Ovary (tissue), 9 donors: ENCODE results near the gene SLBP. TPM values are rescaled to one million over a fixed set of nuclear protein-coding genes. Genes with fewer than 3 reads are reported as not detected.

Experiments used
- DNase-seq, 5 donors: peaks; one replicate each; pipeline ENCODE4 v3.0.0-alpha.2; 2019 to 2020
- H3K27ac ChIP-seq, 2 donors: fragments of 200-600 bp; one replicate each; pipeline versions ENCODE4 v1.5.1 to v1.8.0; 2019 to 2022
- H3K27me3 ChIP-seq: fragments of 200-600 bp; one replicate; pipeline ENCODE4 v1.8.0; 2022
- H3K36me3 ChIP-seq: fragments of 200-600 bp; sonication (generic); one replicate; pipeline ENCODE4 v1.5.1; 2019
- H3K4me1 ChIP-seq: one replicate; pipeline ENCODE4 v1.8.1; 2013; ENCODE audit warnings: mild to moderate bottlenecking, moderate library complexity; ENCODE audit not compliant: insufficient read depth
- H3K4me3 ChIP-seq: fragments of 200-600 bp; sonication (generic); one replicate; pipeline ENCODE4 v1.5.1; 2017
- H3K9me3 ChIP-seq, 2 donors: fragments of 200-600 bp in 1 of 2; sonication (generic) in 1 of 2; one replicate each; pipeline versions ENCODE4 v1.5.1 to v1.8.1; 2013 to 2019; ENCODE audit warnings: mild to moderate bottlenecking in 1 of 2, moderate library complexity in 1 of 2
- EP300 ChIP-seq: sonication (generic); formaldehyde crosslinking; IDR thresholded peaks from one replicate; pipeline ENCODE4 v1.6.1; 2017; ENCODE audit warnings: antibody characterized with exemption
- POLR2A ChIP-seq: fragments of 450-650 bp; IDR thresholded peaks from one replicate; pipeline ENCODE4 v1.6.1; 2017; ENCODE audit warnings: antibody characterized with exemption, mild to moderate bottlenecking, moderate library complexity
- WGBS, 3 donors: extraction: QIAGEN DNeasy Blood & Tissue Kit in 1 of 3; methylation state at CpG; one replicate each; pipeline versions ENCODE4 v1.1.5 to v1.1.7; 2013 to 2017; 5-methylcytosine and 5-hydroxymethylcytosine counted together
- intact Hi-C, 4 donors: fragments of 100-400 bp; cut with DNase I; formaldehyde crosslinking; loops; one replicate each; pipeline versions ENCODE4 v1.11.0 to v1.15.1; 2022 to 2023
- polyA plus RNA-seq, 2 donors: library from polyadenylated mRNA; stranded (reverse); fragments of 200-250 nt in 1 of 2; fragments of 350-450 nt in 1 of 2; fragmentation: Illumina TruSeq in 1 of 2; extraction: RNeasy Lipid Tissue Mini Kit (QIAGEN cat#74804) in 1 of 2; gene quantifications; one replicate each; pipeline ENCODE4 v1.2.3, GENCODE V29; 2013 to 2014
- total RNA-seq, 7 donors: library from RNA; depleted of rRNA in 2 of 7; stranded (reverse); fragments of >200 nt in 2 of 7; fragmentation: NEBNext Ultra II Directional in 3 of 7; extraction: Animal tissue kit (Norgen Biotek cat#: 25700) in 3 of 7; gene quantifications; one replicate each; pipeline versions ENCODE4 v1.1.0 to v1.2.4, GENCODE V29; 2016 to 2023
- TF ChIP-seq, protein P1 (sequence below), 3 donors: fragments of 450-650 bp in 2 of 3; fragments of 200-600 bp in 1 of 3; IDR thresholded peaks; one replicate each; pipeline versions ENCODE4 v1.5.1 to v1.8.0; 2016 to 2022; ENCODE audit warnings: antibody characterized with exemption in 3 of 3, mild to moderate bottlenecking in 1 of 3
- donor health status: DM: no; HTN: no; CAD: no; lungs with moderate emphysema.
- donor health status: DM: no; HTN: no; CAD: no.
- donor health status: Bipolar disorder and iron deficiency.
- donor health status: DM: yes; HTN: yes; CAD: no.
- donor health status: DM: no; HTN: no; CAD: no.
- donor health status: DM: yes; HTN: yes; CAD: no.

The SLBP gene
- total and polyA plus RNA-seq, 9 donors = 30.9 to 64.8 (median 36.7) TPM

DNA sequence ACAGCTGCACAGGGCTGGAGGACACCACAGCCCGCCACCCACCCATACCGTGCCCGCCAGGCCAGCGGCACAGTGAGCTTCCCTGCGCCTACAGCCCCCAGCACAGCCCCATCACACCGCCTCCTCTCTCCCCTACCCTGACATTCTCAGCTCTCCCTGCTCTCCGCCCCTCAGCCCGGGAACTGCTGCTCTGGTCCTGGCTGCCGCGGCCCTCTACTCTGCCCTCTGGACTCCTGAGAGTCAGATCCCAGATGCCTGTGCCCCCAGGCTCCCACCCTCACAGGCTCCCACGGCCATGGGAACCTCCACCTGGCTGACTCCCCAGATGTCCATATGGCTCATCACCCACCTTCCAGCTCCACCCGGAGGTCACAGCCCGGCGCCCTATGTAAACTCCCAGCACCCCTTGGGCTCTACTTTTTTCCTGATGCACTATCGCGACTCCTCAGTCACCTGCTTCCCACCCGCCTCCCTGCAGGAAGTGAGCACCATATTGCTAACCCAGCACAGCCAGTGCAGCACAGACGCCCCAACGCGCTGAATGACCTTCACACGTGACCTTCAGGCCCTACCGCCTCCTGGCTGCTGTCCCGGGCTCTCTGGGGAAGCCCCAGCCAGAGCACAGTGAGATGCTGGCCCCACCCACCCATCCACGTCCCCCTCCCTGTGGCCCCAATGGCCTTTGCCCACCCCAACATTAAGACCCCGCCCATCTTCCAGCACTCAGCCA, 51.0 kb downstream of the SLBP start:
- no peak for DNase-seq
- Histone ChIP-seq H3K9me3 (no peaks in the 10 kb centered on the region), H3K27me3 (no peaks in the 10 kb centered on the region), H3K4me1 (no peaks in the 10 kb centered on the region), H3K27ac (no peak overlapping the region), H3K4me3 (no peak overlapping the region), H3K36me3 (no peaks in the 10 kb centered on the region)
- intact Hi-C loops = no loop called here
- 69 to 81% (median 74%) methylated on average over 25 of the region's 25 CpGs for WGBS, 3 donors
- TF ChIP-seq, protein P1, sequence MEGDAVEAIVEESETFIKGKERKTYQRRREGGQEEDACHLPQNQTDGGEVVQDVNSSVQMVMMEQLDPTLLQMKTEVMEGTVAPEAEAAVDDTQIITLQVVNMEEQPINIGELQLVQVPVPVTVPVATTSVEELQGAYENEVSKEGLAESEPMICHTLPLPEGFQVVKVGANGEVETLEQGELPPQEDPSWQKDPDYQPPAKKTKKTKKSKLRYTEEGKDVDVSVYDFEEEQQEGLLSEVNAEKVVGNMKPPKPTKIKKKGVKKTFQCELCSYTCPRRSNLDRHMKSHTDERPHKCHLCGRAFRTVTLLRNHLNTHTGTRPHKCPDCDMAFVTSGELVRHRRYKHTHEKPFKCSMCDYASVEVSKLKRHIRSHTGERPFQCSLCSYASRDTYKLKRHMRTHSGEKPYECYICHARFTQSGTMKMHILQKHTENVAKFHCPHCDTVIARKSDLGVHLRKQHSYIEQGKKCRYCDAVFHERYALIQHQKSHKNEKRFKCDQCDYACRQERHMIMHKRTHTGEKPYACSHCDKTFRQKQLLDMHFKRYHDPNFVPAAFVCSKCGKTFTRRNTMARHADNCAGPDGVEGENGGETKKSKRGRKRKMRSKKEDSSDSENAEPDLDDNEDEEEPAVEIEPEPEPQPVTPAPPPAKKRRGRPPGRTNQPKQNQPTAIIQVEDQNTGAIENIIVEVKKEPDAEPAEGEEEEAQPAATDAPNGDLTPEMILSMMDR (IDR thresholded peaks at IDR 0.05) = no peak
- TF ChIP-seq EP300 (no peak), POLR2A (no peak)

DNA sequence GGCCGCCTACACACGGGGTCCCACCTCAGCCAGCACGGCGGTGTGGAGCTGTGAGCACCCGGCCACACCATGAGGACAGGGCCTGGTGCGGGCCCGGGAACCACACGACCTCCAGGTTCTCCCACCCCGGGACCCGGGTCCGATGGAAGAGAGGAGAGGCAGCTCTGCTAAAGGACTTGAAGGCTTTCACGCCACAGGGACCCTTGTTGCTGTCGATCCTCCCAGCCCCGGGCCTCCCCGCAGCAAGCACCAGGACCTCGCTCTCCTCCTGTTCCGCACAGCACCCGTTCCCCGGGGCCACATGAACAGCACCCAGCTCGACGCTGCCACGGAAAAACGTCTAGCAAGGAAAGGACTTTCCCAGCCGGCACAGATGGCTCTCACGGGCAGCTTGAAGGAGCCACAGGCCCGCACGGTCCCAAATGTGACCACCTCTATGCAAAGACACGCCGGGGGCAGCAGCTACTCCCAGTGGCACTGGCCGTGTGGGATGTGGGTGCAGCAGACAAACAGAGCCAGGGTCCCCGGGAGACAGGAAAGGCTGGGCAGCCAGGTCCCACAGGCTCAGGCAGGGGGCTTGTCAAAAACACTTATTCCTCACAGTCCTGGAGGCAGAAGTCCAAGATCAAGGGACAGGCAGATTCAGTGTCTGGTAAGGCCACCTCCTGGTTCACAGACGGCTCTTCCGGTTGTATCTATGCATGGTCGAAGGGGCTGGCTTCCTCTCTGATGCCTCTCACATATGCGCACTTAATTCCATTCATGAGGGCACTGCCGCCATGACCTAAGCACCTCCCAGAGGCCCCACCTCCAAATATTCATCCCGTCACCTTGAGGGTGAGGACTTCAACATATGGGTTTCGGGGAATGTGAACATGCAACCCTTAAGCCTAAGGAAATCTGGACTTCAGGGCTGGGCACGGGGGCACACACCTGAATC, 52.7 kb downstream of the SLBP start:
- no peak overlapping the region for H3K4me3 ChIP-seq
- no peaks in the 10 kb centered on the region for H3K4me1 ChIP-seq
- no peak overlapping the region for H3K27ac ChIP-seq
- H3K9me3 ChIP-seq = no peaks in the 10 kb centered on the region
- TF ChIP-seq POLR2A = no peak
- TF ChIP-seq, protein P1 (IDR thresholded peaks at IDR 0.05) = no peak
- TF ChIP-seq EP300 = no peak
- H3K27me3 ChIP-seq = no peaks in the 10 kb centered on the region
- 95% methylated on average over 39 of the region's 39 CpGs for WGBS, 3 donors
- H3K36me3 ChIP-seq = no peaks in the 10 kb centered on the region
- intact Hi-C loops = no loop called here
- DNase-seq = no peak

DNA sequence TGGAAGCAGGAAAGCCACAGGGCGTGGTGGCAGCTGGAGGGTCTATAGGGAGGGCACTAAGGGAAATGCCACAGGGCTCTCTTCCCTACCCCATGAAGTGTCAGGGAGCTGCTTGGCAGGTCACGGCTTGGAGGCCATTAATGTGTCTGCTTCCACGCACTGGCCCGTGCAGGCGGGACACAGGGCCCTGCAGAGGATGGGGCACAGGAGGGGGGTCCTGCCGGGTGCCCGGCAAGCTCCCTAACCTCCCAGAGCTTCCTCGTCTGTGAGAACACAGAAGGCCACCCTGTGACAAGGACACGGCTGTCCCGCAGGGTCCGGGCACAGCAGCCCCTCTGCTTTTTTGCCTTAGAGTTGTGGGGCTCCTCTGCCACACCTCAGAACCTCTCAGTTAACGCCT, 53.5 kb downstream of the SLBP start:
- intact Hi-C loops = no loop called here
- Histone ChIP-seq H3K36me3 (no peaks in the 10 kb centered on the region), H3K4me1 (no peaks in the 10 kb centered on the region), H3K27ac (no peak overlapping the region), H3K4me3 (no peak overlapping the region), H3K27me3 (no peaks in the 10 kb centered on the region), H3K9me3 (no peaks in the 10 kb centered on the region)
- TF ChIP-seq, protein P1 (IDR thresholded peaks at IDR 0.05) = no peak
- 94 to 97% (median 95%) methylated on average over 12 of the region's 12 CpGs for WGBS, 3 donors
- DNase-seq = no peak

DNA sequence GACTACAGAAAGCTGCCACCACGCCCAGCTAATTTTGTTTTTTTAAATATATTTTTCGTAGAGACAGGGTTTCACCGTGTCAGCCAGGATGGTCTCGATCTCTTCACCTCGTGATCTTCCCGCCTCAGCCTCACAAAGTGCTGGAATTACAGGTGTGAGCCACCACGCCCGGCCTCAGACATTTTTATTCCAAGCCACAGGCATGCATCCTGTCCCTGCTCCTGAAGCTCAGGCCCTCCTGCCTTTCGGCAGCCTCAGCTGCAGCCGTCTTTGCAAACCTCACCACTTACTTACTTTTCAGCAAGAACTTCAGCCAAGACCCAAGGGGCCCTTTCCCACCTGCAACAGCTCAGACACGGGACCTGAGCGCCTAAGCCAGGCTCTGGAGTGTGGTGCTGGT, 54.0 kb downstream of the SLBP start:
- Histone ChIP-seq H3K27ac (no peak overlapping the region), H3K27me3 (no peaks in the 10 kb centered on the region), H3K4me1 (no peaks in the 10 kb centered on the region), H3K9me3 (no peaks in the 10 kb centered on the region), H3K4me3 (no peak overlapping the region), H3K36me3 (no peaks in the 10 kb centered on the region)
- TF ChIP-seq POLR2A (no peak), EP300 (no peak)
- TF ChIP-seq, protein P1 (IDR thresholded peaks at IDR 0.05) = no peak
- DNase-seq = no peak
- WGBS, 3 donors = 90 to 94% (median 93%) methylated on average over 12 of the region's 12 CpGs
- intact Hi-C loops = no loop called here
